ENCODE results near the gene KAZN. TPM values are rescaled to one million over a fixed set of nuclear protein-coding genes. Genes with fewer than 3 reads are reported as not detected.

KAZN gene
- total RNA-seq, 1 experiment from 2014 or later: 6.5 TPM

DNA sequence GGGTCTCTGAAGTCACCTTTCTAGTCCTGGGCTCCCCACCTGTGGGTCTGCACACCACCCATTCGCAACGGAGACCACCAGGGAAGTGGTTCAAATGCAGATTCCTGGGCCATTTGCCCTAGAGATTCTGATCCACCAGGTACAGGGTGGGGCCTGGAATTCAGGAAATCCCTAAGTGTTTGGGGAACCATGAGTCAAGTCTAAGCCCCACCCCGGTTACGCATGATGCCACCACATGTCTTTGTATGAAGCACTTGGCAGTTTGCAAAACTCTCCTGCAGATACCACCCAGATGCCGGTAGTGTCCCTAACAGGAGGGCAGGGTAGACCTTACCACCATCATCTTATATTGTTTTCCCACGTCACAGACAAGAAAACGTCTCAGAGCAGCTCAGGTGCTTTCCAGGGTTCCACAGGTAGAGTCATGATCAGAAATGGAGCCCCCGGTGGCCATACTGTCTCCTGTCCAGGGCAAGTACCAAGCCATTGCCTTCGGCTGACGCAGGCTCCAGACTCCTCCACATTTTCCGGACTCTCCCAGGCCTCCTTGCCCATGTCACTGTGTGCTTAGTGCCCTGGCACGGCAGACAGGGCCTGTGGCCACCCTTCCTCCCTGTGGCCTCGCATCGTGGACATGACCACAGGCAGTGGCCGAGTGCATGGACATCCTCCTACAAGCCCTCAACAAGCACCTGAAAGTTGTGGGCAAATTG lies 465.9 kb downstream of the KAZN start:
- DNase-seq (ENCODE audit: low read depth, low spot score): no peak
- in situ Hi-C loops (cut with HindIII; ENCODE audit: low pct_unique_long_range_greater_than_20kb, low sequenced_read_pairs): no loop called here

DNA sequence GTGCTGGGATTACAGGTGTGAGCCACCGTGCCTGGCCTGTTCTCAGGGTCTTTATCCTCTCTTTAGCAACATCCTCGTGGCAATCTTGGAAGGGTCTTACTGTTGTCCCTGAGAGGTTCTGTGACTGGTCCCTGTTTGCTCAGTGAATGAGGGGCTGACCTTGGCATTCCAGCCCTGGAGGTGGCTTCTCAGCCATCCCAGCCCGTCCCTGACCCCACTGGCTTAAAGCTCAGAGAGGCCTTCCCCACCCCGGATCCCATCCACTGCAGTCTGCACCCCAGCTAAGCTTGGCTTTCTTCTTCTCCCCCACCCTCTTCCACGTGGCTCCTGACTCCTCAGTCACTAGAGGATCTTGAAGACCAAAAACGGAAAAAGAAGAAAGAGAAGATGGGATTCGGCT lies 466.8 kb downstream of the KAZN start:
- no peak for DNase-seq (ENCODE audit: low read depth, low spot score)
- in situ Hi-C loops (cut with HindIII; ENCODE audit: low pct_unique_long_range_greater_than_20kb, low sequenced_read_pairs): no loop called here

DNA sequence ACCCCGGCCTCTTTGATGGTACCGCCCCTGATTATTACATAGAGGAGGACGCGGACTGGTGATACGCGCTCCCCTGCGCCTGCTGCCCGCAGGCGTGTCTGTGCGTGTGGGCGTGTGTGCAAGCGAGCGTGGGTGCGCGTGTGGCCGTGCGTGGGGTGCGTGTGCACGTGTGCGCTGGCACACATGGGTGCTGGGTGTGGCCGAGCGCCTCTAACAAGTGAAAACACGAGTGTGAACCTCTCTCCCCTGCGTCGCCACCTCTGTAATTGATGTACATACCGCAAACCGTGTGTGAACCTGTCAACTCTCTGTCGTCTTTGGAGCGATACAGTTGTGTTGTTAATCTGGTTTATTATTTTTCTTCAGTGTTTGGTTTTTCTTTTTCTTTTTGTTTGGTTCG lies 467.3 kb downstream of the KAZN start:
- in situ Hi-C loops (cut with HindIII; ENCODE audit: low pct_unique_long_range_greater_than_20kb, low sequenced_read_pairs): no loop called here
- no peak for DNase-seq (ENCODE audit: low read depth, low spot score)

DNA sequence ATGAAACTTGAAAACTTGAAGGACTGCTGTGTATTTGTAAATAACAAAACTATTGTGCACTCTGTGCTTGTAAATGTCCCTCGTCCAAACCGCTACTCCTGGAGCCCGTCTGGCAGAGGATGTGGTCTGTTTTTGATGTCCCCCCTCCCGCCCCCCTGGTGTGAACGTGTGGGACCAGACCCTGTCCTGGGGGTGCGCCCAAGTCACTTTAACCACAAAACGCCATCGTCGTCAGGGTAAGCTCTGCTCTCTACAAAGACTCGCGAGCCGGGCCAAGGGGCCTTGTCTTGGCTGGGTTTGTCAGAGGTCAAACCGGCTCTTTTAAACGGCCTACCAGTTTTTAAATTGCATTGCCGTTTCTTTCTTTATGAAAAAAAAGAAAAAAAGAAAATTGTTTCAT lies 467.7 kb downstream of the KAZN start:
- DNase-seq (ENCODE audit: low read depth, low spot score): no peak

DNA sequence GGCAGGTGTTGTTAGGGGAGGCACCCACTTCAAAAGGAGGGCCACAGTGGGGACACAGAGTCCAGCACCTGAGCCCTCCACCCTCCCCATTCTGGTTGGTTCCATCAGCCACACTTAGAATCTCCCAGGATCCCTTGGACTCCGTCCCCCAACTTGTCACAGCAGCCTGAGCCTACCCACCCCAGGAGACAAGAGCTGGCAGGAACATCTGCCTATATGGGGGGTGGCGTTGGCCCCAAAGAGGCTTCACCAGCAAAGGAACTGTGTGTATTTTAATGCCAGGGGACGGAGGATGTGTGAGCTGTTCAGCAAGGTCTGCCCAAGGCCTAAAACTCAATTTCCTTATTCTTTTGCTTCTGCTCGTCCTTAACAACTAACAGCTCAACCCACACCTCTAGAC lies 468.7 kb downstream of the KAZN start:
- in situ Hi-C loops (cut with HindIII; ENCODE audit: low pct_unique_long_range_greater_than_20kb, low sequenced_read_pairs): no loop called here
- DNase-seq (ENCODE audit: low read depth, low spot score): no peak

More for the DNA sequence above, 467.7 kb downstream of the KAZN start:
- in situ Hi-C loops (cut with HindIII; ENCODE audit: low pct_unique_long_range_greater_than_20kb, low sequenced_read_pairs): no loop called here

DNA sequence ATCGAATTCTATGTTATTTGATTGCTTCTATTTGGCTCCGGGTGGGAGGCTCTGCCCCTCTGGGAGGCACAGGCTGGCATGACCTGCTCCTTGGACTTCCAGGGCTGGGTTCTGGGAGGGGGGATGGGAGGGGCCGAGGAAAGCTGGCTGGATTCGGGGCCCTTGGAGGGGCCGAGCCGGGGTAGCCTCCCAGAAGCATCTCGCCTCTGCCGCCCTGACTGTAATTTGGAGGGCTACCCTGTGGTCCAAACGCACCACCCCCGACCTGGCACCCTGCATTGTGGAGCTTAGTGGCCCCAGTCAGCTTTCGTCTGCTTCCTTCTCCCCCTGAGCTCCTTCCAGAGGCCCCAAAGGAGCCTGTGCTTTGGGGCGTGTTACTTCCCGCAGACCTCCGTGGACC lies 469.7 kb downstream of the KAZN start:
- in situ Hi-C loops (cut with HindIII; ENCODE audit: low pct_unique_long_range_greater_than_20kb, low sequenced_read_pairs): no loop called here
- DNase-seq (ENCODE audit: low read depth, low spot score): no peak

- no peak for DNase-seq (ENCODE audit: low read depth, low spot score)
- in situ Hi-C loops (cut with HindIII; ENCODE audit: low pct_unique_long_range_greater_than_20kb, low sequenced_read_pairs): no loop called here
These were observed 470.5 kb downstream of the KAZN start for GRCh38 chr1:15068997-15069396.

DNA sequence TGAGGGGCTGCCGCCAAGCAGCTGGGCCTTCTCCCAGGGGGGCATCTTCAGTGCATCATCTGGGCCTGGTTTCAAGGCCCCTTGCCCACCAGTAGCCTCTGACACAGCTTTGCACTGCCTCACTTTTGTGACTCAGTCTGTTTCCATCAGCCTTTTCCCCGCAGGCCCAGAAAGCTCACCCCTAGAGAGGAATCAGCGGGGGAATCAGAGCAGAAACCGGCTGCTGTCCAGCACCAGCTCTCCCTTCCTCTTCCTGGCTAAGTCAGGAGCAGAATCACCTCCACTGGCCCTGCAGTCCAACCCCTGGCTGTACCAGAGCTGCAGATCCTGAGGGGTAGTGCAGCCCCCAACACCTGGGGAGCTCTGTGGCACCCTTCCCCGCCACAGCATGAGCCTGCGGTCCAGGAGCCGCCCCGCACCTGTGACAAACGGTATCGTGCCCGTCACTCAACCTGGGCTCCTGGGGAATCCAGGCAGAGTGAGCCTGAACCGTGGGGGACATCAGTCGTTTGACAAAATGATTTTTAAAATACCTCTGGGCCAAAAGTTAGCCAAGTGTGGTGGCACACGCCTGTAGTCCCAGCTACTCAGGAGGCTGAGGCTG lies 471.8 kb downstream of the KAZN start:
- no peak for DNase-seq (ENCODE audit: low read depth, low spot score)
- in situ Hi-C loops (cut with HindIII; ENCODE audit: low pct_unique_long_range_greater_than_20kb, low sequenced_read_pairs): no loop called here

DNA sequence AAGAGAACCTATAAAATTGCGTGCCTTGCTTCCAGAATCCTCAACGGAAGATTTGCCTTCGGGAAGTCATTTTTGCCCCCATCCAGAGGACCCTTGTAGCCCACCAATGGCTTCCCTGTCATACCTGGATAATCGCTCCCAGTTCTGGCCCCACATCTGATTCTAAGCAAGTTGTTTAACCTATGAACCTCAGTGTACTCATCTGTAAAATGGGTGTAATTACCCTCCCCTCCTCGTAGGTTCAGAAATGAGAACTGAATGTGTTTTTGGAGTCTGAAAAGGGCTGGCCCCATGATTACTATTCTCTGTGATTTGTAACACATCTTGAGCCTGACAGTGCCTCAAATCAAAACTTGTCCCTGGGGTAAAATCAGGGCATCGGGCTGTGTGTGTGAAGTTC lies 473.5 kb downstream of the KAZN start:
- no peak for DNase-seq (ENCODE audit: low read depth, low spot score)
- in situ Hi-C loops (cut with HindIII; ENCODE audit: low pct_unique_long_range_greater_than_20kb, low sequenced_read_pairs): no loop called here

DNA sequence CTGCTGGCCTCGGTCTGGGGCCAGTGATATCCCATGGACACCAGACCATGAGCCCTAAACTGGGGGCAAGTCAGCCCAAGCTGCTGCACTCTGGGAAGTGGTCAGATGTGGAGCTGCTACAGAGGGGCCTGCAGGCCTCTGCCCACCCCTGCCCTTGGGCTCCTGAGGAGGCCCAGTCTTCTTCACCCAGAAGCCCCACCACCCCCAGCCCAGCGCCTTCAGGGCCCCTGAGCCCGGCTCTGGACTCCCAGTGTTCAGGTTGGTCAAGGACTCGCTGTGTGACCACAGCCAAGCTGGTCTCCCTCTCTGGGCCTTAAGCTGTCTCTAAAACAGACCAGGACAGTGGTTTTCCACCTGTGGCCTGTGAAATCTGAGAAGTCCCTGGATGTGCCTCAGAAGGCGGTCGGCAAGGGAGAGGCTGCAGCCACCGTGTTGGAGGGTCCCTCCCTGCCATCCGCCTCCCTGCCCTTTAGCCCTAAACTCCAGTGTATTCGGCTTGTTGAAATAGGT lies 475.4 kb downstream of the KAZN start:
- in situ Hi-C loops (cut with HindIII; ENCODE audit: low pct_unique_long_range_greater_than_20kb, low sequenced_read_pairs): no loop called here
- DNase-seq (ENCODE audit: low read depth, low spot score): no peak

GRCh38 chr1:15075175-15075574 lies 476.7 kb downstream of the KAZN start:
- DNase-seq (ENCODE audit: low read depth, low spot score): no peak
- in situ Hi-C loops (cut with HindIII; ENCODE audit: low pct_unique_long_range_greater_than_20kb, low sequenced_read_pairs): loop anchor here (25.0 kb wide), 1 partner anchor 313 kb away; no protein-coding TSS in a partner anchor

GRCh38 chr1:15075817-15076216 lies 477.3 kb downstream of the KAZN start:
- in situ Hi-C loops (cut with HindIII; ENCODE audit: low pct_unique_long_range_greater_than_20kb, low sequenced_read_pairs): loop anchor here (25.0 kb wide), 1 partner anchor 314 kb away; no protein-coding TSS in a partner anchor
- DNase-seq (ENCODE audit: low read depth, low spot score): no peak

DNA sequence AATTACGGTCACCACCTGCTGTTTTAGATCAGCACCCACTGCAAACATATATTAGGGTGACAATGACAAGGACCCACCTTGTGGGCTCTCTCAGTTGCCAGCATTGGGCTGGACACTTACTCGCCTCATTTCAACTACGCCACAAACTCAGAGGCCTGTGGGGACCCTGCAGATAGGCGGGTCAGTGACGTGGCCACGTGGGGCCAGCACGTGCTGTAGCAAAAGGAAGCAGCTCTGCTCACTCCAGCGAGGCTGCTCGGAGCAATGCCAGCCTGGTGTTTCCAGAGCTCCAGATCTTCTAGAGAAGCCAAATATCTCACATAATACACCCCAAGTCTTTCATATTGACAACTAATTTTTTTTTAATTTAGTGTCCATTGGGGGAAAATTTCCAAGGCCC lies 478.3 kb downstream of the KAZN start:
- no peak for DNase-seq (ENCODE audit: low read depth, low spot score)
- in situ Hi-C loops (cut with HindIII; ENCODE audit: low pct_unique_long_range_greater_than_20kb, low sequenced_read_pairs): loop anchor here (25.0 kb wide), 1 partner anchor 315 kb away; no protein-coding TSS in a partner anchor

DNA sequence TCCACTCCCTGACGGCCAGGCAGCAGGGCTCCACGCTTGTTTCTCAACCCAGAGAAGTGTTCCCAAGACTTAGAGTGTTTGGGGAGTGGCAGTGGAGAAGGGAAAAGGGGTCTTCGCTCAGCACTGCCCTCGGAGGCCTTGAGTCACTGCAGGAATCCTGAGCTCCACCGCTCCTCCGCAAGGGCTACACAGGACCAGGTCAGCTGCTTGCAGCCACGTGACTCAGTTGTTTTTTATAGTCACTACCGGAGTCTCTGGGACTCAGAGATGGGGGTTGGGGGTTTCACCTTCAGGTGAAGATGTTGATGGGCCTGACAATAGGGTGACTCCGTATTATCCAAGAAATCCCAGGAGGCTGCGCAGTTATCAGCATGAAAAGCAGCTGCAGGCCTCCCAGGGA lies 478.9 kb downstream of the KAZN start:
- no peak for DNase-seq (ENCODE audit: low read depth, low spot score)
- in situ Hi-C loops (cut with HindIII; ENCODE audit: low pct_unique_long_range_greater_than_20kb, low sequenced_read_pairs): loop anchor here (25.0 kb wide), 1 partner anchor 315 kb away; no protein-coding TSS in a partner anchor

GRCh38 chr1:15080328-15081007 lies 482.0 kb downstream of the KAZN start:
- in situ Hi-C loops (cut with HindIII; ENCODE audit: low pct_unique_long_range_greater_than_20kb, low sequenced_read_pairs): loop anchor here (25.0 kb wide), 1 partner anchor 318 kb away; no protein-coding TSS in a partner anchor
- DNase-seq (ENCODE audit: low read depth, low spot score): no peak

DNA sequence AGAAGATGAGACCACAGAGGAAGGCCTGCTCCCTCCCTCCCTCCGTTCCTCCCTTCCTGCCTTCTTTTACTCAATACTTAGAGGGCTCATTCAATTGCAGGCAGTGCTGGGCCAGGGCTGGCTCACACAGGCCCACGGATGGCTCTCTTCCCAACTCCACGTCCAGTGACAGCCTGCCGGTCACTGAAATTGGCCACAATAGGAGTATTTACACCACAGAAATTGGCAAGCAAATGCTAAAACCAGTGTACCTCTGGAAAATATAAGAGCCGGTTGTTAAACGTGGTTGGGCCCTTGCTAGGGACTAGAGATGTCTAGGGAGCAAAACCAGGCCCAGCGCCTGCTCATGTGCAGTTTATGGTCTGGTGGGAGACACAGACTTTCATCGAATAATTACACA lies 482.6 kb downstream of the KAZN start:
- in situ Hi-C loops (cut with HindIII; ENCODE audit: low pct_unique_long_range_greater_than_20kb, low sequenced_read_pairs): loop anchor here (25.0 kb wide), 1 partner anchor 319 kb away; no protein-coding TSS in a partner anchor
- DNase-seq (ENCODE audit: low read depth, low spot score): no peak

GRCh38 chr1:15083578-15083977 lies 485.1 kb downstream of the KAZN start:
- in situ Hi-C loops (cut with HindIII; ENCODE audit: low pct_unique_long_range_greater_than_20kb, low sequenced_read_pairs): loop anchor here (25.0 kb wide), 1 partner anchor 321 kb away; no protein-coding TSS in a partner anchor
- DNase-seq (ENCODE audit: low read depth, low spot score): no peak

DNA sequence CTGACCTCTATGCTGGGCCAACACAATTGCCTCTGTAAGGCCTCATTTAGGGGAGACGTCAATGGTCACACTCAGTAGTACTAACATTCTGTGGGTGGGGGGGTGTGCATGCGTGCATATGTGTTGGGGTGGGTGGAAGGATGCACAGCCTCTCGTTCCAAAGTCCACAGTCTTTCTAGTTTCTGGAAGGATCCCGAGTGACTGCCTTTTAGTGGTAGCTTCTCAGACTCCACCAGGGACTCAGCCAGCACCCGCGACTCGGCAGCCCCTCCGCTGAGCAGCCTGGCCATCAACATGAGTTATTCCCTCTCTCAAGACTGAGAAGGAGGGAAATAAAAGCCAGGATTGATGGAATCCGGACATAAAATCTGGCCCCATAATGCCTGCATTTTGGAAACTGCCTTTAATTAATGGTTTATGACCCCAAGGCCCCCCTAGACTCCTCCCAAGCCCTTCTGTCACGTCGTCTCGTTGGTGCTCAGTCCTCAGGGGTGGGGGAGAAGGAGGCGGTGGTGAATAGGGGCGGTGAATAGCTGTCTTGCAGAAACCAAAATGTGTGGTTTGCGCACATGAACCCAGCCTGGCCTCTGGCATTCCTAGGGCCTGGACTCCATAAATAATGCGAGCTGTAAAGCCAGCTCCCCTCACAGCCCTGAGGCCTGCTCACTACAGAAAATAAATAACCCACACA lies 489.9 kb downstream of the KAZN start:
- no peak for DNase-seq (ENCODE audit: low read depth, low spot score)
- in situ Hi-C loops (cut with HindIII; ENCODE audit: low pct_unique_long_range_greater_than_20kb, low sequenced_read_pairs): loop anchor here (25.0 kb wide), 1 partner anchor 326 kb away; no protein-coding TSS in a partner anchor
